Stimulated activated CD4-positive, alpha-beta T cell treated with anti-CD3 and anti-CD28 coated beads, Interleukin-4, amount 100 ng/mL, for 4 hours (primary cell): ENCODE data around the gene EEF1AKMT2.
A peak's percentile ranks its signal among the peaks of the same experiment; 100 is the strongest.

Source experiments
- DNase-seq, 2 experiments: peaks; one replicate each; pipeline ENCODE4 v3.0.0-alpha.2; 2020

The EEF1AKMT2 gene

GRCh38 chr10:124736491-124737136, 55.1 kb downstream of the EEF1AKMT2 start:
- no peak for DNase-seq

GRCh38 chr10:124735491-124736286, 56.0 kb downstream of the EEF1AKMT2 start:
- DNase-seq: no peak

DNA sequence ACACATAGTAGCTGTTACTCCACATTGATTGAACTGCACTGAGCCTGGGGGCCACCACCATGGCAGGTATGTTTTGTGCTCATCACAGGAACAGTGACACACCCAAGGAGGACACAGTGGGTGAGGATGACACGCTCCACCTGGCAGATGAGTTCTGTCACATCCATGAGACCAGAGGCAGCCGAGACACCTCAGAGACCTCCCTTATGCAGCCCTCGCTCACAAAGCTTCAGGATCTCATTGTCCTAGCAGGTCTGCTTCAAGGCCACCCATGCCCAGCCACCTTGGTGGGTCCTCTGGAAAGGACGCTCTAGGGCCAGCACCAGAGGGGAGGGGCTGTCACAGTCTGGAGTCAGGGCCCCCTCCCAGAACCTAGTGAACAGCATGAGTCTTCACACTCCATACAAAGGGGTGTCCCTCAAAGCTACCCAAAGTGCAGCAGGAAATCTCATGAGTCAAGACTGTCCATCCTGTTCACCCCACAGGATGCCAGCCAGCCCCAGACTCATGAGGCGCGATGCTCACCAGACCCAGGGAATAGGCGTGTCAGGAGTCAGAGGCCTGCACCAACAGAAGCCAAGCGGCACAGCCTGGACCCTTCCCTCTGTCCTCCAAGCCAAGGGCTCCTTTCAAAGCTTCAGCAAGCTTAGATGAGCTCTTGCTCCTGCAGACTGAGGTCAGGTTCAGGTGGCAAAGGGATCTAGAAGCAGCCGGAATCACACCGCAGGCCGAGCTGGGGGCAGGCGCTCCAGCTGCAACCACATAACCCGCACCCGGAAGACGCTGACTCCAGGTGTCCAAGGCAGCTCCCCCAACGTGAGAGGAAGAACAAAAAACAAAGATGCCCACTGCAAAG, 57.1 kb downstream of the EEF1AKMT2 start:
- no peak for DNase-seq

- DNase-seq: no peak
These were observed 58.0 kb downstream of the EEF1AKMT2 start for GRCh38 chr10:124733571-124734245.

GRCh38 chr10:124732931-124733570, 58.6 kb downstream of the EEF1AKMT2 start:
- DNase-seq: peak; percentile 55

DNA sequence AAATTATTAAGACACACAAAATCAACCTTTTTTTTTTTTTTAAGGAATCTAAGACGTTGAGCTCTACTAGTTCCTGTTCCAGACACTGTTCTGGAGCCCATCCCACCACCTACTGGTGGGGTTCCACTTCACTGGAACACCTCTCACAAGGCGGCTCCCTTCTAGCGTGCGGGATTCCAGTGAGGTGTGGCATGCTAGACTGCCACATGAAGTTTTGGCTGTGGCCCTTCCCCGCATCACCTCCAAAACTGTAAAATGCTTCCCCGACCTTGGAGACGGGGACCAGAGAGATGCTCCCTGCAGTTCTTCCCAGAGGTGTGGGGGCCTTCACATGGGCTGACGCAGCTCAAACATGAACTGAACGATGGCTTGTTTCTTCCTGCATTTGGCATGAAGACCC, 60.1 kb downstream of the EEF1AKMT2 start:
- no peak for DNase-seq

- no peak for DNase-seq
These were observed 60.9 kb downstream of the EEF1AKMT2 start for GRCh38 chr10:124730790-124731189.

DNA sequence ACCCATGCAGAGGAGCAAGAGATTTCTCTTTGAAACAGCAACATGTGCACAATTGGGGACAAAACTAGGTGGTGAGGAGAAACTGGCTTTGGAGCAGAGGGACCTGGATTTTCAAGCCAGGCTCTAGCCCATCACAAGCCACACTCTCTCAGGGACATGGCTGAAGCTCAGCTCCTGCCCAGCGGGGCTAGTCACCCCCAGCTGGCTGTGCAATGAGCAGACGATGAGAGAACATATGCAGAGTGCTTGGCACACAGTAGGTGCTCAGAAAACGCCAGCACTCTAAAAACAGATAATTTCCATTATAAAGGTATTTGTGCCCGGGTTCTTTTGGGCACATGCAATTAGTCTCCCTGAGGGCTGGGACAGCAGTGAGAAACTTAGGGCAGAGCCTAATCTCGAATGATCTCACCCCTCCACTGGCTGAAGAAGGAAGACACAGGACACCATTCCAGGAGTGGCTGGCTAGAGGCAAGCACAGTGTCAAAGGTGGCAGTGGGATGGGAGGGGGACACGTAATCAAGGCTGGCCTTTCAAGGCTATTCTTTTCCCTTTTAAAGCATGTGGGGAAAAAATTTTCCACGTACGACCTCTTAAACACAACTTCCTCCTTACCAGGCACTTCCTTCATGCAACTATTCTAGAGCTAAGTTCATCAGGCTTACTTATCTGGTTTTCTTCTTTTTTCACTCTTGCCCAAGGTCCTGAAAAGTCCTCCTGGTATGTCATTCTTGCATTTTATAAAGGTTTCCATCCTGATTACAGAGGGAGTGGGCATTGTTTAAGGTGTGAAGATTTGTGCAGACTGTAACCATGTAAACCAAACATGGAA, 62.6 kb downstream of the EEF1AKMT2 start:
- no peak for DNase-seq

GRCh38 chr10:124728071-124728829, 63.4 kb downstream of the EEF1AKMT2 start:
- DNase-seq: no peak

GRCh38 chr10:124727361-124727960, 64.2 kb downstream of the EEF1AKMT2 start:
- DNase-seq: no peak

DNA sequence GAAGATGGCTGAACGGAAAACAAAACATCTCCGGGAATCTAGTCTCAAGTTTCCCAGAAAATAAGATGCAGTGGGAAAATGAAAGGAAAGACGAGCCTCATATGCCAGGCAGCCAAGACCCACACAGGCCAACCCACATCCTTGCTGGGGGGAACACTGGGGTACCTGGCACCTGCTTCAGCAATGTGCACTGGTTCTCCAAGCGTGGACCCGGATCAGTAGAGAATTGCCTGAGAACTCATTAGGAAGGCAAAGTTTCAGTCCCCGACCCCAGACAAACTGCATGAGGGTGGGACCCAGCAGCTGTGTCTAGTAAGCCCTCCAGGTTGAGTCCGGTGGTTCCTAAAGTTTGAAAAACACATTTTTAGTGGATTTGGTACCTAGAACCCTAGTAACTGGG, 65.9 kb downstream of the EEF1AKMT2 start:
- DNase-seq: no peak

- no peak for DNase-seq
These were observed 66.5 kb downstream of the EEF1AKMT2 start for GRCh38 chr10:124725171-124725631.

GRCh38 chr10:124724279-124725027, 67.2 kb downstream of the EEF1AKMT2 start:
- no peak for DNase-seq

DNA sequence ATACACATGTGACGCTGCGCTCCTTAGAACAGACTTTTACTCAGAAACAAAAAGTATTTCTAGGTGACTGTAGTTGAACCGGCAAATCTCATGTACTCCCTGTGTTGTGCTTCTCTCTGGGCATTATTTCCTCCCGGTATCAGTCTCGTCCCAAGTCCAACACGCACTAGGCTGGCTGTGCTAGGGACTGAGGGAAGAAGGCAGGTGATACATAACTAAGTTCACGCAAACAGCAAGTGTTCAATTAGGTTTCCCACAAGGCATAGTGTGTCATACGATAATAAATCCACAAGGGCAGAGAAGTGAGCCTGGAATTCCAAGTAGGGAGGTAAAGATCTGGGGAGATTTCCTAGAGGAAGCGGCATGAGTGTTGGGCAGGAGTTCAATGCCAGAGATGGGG, 67.9 kb downstream of the EEF1AKMT2 start:
- no peak for DNase-seq

- peak in 1 of 2 experiments; percentile 52 for DNase-seq
These were observed 68.6 kb downstream of the EEF1AKMT2 start for GRCh38 chr10:124722798-124723783.

GRCh38 chr10:124721330-124722045, 70.2 kb downstream of the EEF1AKMT2 start:
- no peak for DNase-seq

DNA sequence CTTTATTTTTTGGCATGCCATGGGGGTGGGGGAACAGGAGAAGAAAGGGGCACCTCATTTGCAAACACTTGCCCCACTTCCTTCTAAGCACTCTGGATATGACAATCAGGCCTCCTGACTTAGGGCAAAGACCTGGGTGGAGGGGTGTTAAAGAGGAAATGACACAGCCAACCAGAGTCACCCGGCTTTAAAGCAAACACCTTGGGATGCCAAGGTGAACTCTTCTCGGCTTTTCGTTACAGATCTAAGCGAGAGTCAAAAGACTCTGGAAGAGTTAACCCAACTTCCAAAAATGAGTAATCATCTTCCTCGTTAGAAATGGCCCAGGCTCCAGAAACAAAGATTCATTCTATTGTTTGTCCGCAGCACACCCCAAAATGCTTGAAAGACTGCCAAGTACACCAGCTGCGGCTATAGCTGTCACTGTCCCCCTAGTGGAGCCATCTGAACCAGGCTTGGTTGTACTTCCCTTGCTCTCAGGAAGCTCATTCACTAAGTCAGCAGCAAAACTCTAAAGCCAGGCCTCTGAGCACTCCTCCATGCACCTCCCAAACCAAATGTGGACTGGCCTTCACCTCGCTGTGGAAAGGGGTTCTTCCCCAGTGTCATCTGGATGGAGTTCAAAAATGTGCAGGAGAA, 72.4 kb downstream of the EEF1AKMT2 start:
- DNase-seq: peak in 1 of 2 experiments; percentile 62
